Hepatocyte (in vitro differentiated cells): ENCODE results near the gene SLC25A29.

ENCODE experiments used
- EZH2 ChIP-seq: fragments of 200-600 bp; sonication (generic); IDR thresholded peaks from 2 replicates; pipeline ENCODE4 v1.6.1; 2016; ENCODE audit warnings: antibody characterized with exemption, mild to moderate bottlenecking, borderline replicate concordance
- TF ChIP-seq, protein P1 (sequence below): fragments of 200-600 bp; sonication (generic); IDR thresholded peaks from 2 replicates; pipeline ENCODE4 v1.5.1; 2016; ENCODE audit warnings: antibody characterized with exemption, mild to moderate bottlenecking; ENCODE audit not compliant: poor library complexity

DNA sequence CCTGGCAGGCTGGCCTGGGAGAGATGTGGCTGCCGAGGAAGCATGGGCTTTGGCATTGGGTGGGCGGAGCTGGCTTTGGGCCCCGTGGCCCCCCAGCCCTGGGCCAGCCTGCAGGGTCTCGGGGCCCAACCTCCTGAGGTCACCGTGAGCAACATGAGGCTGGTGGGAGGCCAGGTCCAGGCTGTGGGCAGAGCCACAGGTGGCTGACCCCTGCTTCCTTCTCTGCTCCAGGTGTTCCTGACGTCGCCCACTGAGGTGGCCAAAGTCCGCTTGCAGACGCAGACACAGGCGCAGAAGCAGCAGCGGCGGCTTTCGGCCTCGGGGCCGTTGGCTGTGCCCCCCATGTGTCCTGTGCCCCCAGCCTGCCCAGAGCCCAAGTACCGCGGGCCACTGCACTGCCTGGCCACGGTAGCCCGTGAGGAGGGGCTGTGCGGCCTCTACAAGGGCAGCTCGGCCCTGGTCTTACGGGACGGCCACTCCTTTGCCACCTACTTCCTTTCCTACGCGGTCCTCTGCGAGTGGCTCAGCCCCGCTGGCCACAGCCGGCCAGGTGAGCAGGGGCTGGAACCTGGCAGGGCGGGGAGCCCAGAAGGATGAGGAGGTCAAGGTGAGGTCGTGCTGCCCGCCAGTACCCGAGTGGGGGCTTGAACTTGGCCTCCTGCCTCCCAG, 22.4 kb upstream of the SLC25A29 start:
- TF ChIP-seq, protein P1, sequence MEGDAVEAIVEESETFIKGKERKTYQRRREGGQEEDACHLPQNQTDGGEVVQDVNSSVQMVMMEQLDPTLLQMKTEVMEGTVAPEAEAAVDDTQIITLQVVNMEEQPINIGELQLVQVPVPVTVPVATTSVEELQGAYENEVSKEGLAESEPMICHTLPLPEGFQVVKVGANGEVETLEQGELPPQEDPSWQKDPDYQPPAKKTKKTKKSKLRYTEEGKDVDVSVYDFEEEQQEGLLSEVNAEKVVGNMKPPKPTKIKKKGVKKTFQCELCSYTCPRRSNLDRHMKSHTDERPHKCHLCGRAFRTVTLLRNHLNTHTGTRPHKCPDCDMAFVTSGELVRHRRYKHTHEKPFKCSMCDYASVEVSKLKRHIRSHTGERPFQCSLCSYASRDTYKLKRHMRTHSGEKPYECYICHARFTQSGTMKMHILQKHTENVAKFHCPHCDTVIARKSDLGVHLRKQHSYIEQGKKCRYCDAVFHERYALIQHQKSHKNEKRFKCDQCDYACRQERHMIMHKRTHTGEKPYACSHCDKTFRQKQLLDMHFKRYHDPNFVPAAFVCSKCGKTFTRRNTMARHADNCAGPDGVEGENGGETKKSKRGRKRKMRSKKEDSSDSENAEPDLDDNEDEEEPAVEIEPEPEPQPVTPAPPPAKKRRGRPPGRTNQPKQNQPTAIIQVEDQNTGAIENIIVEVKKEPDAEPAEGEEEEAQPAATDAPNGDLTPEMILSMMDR: no peak
- no peak for TF ChIP-seq EZH2
